HG03575 (cell line): Measurements from ENCODE around the gene PRCC.
A peak's percentile ranks its signal among the peaks of the same experiment; 100 is the strongest.

ENCODE experiments used
- ATAC-seq: cut with Tn5 transposase; IDR thresholded peaks from one replicate; pipeline ENCODE4 v1.9.1; 2021; ENCODE audit not compliant: unreplicated experiment, insufficient number of reproducible peaks, low FRiP score; ENCODE audit errors: extremely low read depth

The PRCC gene, protein sequence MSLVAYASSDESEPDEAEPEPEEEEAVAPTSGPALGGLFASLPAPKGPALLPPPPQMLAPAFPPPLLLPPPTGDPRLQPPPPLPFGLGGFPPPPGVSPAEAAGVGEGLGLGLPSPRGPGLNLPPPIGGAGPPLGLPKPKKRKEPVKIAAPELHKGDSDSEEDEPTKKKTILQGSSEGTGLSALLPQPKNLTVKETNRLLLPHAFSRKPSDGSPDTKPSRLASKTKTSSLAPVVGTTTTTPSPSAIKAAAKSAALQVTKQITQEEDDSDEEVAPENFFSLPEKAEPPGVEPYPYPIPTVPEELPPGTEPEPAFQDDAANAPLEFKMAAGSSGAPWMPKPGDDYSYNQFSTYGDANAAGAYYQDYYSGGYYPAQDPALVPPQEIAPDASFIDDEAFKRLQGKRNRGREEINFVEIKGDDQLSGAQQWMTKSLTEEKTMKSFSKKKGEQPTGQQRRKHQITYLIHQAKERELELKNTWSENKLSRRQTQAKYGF

GRCh38 chr1:156767101-156767878, at the start of gene PRCC:
Gene PRCC (plus strand): TSS chr1:156767535. CDS start chr1:156767772, 237 bp downstream.
- peak; percentile 73 for ATAC-seq

GRCh38 chr1:156721131-156721530, 46.2 kb upstream of the PRCC start:
- ATAC-seq, result no peak

DNA sequence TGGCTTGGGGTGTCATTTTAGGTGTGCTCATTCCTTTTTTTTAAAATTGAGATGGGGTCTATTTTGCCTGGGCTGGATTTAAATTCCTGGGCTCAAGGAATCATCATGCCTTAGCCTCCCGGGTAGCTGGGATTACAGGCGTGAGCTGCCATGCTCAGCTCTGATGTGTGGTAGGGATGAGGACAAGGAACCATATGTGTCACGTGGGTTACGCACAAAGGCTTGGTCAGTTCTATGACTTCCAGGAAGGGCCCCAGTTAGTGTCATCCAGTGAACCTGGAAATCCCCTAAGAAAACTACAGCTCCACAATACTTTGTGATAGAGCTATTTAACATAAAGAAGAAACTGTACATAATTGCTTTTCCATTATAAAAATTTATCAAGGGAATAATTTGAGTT, 45.8 kb upstream of the PRCC start:
- no peak for ATAC-seq

- no peak for ATAC-seq
Observed at GRCh38 chr1:156725683-156726280, 41.6 kb upstream of the PRCC start.

DNA sequence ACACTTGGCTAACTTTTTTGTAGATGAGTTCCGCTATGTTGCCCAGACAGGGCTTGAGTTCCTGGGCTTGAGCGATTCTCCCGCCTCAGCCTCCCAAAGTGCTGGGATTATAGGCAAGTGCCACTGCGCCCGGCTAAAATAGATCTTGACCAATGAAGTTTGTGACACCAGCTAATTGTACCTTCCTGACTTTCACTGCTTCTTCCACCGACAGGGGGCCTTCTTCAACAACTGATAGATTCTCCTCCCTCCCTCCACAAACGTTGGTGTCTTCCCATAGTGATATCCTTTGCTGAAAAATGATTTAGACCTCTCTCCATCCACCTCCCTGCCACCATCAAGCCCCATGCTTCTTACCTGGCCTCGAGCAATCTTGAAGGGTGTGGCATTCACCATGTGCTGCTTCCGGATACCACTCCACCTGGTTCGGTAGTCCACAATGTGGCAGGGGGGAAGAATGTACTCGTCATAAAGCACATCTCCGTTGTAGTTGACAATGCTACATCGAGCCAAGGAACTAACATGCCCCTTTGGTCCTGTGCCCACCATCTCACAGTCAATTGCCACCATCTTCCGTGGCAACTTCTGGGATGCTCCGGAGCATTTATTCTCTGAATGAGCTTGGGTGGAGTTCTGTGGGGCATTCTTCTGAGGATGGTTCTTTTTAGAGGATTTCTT, 40.6 kb upstream of the PRCC start:
- no peak for ATAC-seq

DNA sequence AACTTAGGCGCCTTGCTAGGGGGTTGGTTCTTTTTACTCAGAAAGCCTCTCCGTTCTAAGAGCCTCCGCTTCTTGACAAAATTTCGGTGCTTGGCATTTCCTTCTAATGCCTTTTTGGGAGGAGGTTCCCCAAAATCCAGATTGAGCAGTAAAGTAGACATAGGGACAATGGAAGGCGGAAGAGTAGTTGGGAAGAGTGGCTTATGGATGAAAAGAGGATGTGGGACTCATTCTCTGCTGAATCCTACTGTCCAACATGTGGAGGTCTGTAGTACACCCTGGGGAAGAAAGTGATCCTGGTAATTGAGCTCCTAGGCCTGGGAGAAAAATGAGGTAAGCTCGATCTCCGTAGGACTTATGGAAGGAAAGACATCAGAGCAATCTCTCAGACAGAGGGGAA, 39.8 kb upstream of the PRCC start:
- ATAC-seq, result no peak

DNA sequence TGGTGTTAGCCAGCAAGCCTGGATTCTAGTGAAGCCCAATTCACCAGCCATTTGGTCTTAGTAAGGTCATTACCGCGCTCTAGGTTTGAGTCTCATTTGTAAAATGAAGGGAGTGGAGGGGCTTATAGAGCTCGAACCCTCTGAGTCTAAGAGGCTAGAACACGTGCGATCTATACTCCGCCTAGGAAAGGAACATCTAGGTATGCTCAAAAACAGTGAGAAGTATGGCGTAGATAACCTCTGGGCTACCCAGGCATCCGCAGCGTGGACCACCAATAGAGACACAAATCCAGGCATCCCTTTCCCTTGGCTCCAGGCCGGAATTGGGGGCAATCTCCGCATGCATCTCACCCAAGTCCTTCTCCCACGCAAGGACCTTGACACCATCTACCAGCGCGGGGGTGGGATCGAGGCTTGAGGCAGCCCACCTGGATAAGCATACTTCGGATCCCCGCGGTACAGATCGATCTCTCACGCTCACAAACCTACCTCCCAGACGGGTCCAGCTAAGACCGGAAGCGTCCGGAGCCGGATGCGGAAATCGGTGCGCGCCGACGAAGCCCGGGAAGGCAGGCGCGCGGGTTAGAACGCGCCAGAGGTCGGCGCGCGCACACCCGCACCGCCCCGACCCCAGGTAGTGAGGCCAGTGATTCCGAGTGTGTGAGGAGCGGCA, 39.3 kb upstream of the PRCC start, which contains the start of gene METTL25B:
TSS of gene METTL25B (plus strand) at position 544 of the 673 bp plus-strand sequence. CDS start 636 bp downstream, outside the sequence.
- no peak for ATAC-seq

DNA sequence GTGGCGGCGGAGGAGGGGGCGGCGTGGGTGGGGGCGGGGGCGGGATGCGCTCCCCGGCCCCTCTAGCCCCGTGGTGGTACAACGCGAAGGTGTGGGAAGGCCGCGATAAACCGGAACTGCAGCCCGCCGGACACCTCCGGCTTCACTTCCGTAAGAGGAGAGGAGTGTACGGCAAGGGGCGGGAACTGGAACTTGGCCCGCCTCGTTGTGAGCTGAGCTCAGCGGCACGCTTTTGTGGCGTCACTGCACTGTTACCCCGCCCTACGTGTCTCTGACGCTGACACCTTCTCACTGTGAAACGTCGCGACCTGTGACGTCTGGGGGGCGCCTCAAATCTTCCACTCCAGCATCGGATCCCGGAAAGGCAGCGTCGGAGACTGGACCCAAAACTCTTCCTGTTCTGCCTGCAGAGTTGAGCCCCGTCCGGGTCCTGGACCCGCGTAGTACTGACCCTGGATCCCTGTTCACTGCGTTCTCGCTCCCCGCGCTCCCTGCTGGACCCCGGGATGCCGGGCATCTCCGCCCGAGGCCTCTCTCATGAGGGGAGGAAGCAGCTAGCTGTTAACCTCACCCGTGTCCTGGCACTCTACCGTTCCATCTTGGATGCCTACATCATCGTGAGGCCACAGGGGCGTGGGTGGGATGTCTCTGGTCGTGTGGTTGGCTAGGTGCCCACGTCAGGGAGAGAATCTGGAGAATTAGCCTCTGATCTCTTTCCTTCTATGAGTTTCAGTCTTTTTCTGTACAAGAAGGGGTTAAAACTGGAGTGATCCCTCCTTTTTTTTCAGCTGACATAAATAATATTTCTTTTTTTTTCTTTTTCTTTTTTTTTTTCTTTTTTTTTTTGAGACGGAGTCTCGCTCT, 38.5 kb upstream of the PRCC start, which contains the start of gene ISG20L2:
TSS of gene ISG20L2 (minus strand) at position 168 of the 864 bp plus-strand sequence. CDS start 1,114 bp downstream, outside the sequence.
- no peak for ATAC-seq

DNA sequence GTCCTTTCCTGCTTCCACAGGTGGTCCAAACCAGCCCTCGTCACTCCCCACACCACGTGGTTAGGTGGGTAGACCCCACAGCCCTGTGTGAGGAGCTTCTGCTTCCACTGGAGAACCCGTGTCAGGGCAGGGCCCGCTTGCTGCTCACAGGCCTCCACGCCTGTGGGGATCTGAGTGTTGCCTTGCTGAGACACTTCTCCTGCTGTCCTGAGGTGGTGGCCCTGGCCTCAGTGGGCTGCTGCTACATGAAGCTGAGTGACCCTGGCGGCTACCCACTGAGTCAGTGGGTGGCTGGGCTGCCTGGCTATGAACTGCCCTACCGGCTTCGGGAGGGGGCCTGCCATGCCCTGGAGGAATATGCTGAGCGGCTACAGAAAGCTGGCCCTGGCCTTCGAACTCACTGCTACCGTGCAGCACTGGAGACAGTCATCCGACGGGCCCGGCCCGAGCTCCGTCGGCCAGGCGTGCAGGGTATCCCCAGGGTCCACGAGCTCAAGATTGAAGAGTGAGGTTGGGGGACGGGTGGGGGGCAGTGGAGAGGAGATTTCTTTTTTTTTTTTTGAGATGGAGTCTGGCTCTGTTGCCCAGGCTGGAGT, 33.2 kb upstream of the PRCC start:
- ATAC-seq, result no peak

GRCh38 chr1:156738407-156738806, 28.9 kb upstream of the PRCC start:
- no peak for ATAC-seq

DNA sequence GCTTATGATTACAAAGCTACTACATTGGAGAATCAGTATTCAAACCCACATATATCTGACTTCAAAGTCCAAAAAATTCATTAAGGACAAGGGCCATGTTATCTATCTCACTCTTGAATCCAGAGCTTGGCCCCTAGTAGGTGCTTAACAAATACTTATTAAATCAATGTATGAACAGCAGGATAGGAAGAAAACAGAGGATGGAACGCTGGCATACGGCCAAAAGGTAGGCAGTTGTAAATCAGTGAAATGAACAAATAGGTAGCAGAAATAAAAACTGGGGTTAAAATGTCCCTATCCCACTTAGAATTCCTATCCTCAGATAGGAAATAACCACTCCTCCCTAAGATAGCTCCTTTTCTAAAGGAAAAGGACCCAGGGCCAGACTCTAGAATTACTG, 28.4 kb upstream of the PRCC start:
- no peak for ATAC-seq

- no peak for ATAC-seq
Observed at GRCh38 chr1:156740237-156740740, 27.0 kb upstream of the PRCC start.

GRCh38 chr1:156740741-156741480, 26.4 kb upstream of the PRCC start, which contains the start of gene MRPL24:
Gene MRPL24 (minus strand): TSS chr1:156741088. CDS start chr1:156738704, 2,384 bp downstream.
- ATAC-seq, result peak; percentile 71

- no peak for ATAC-seq
Observed at GRCh38 chr1:156741481-156741983, 25.8 kb upstream of the PRCC start.

DNA sequence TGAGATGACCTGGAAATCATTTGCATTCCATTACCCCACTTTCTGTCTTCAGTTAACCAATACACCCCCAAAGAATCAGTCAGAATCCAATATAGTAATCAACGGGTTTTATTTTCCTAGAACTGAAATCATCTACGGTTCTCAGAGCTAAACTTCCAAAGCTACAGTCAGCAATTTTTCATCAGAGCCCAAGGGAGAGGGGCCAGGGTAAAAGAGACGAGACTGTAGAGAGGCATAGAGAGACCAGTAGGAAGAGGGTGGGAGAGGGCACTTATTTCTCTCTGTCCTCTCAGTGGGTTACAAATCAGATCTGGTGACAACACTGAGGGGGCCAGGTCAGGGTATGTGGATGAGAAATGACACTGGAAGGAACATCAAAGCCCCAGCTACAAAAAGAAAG, 25.3 kb upstream of the PRCC start:
- ATAC-seq, result no peak

- ATAC-seq, result no peak
Observed at GRCh38 chr1:156742801-156743200, 24.5 kb upstream of the PRCC start.
